Osteoblast (primary cell): Measurements from ENCODE around the gene WSCD1. TPM values are rescaled to one million over a fixed set of nuclear protein-coding genes. Genes with fewer than 3 reads are reported as not detected.

Experiments used
- DNase-seq: peaks from one replicate; pipeline ENCODE4 v3.0.0; 2011; ENCODE audit warnings: low spot score, mixed read lengths; ENCODE audit not compliant: insufficient read length; ENCODE audit errors: missing footprints
- H2AFZ ChIP-seq: 2 replicates; pipeline ENCODE4 v1.6.0; 2011; ENCODE audit warnings: mild to moderate bottlenecking, low read length
- H3K27ac ChIP-seq: 2 replicates; pipeline ENCODE4 v1.5.1; 2011; ENCODE audit warnings: mild to moderate bottlenecking, low read depth, low read length, moderate library complexity
- H3K27me3 ChIP-seq: 2 replicates; pipeline ENCODE4 v1.6.0; 2012; ENCODE audit warnings: mild to moderate bottlenecking, control low read depth, inconsistent platforms, low read length, moderate library complexity; ENCODE audit not compliant: insufficient read depth
- H3K36me3 ChIP-seq: 2 replicates; pipeline ENCODE4 v1.5.1; 2011; ENCODE audit warnings: mild to moderate bottlenecking, low read length, control low read depth, moderate library complexity; ENCODE audit not compliant: insufficient read depth
- H3K4me1 ChIP-seq: 2 replicates; pipeline ENCODE4 v1.5.1; 2011; ENCODE audit warnings: mild to moderate bottlenecking, low read length, control low read depth, moderate library complexity; ENCODE audit not compliant: insufficient read depth
- H3K4me2 ChIP-seq: 2 replicates; pipeline ENCODE4 v1.6.0; 2011; ENCODE audit warnings: mild to moderate bottlenecking, low read length; ENCODE audit not compliant: insufficient read depth
- H3K4me3 ChIP-seq: fragments of 200-600 bp; sonication (generic); 3 replicates; pipeline ENCODE4 v1.5.1; 2012; ENCODE audit warnings: mild to moderate bottlenecking, low read length, inconsistent platforms; ENCODE audit not compliant: insufficient read depth
- H3K79me2 ChIP-seq: 2 replicates; pipeline ENCODE4 v1.6.0; 2012; ENCODE audit warnings: mild to moderate bottlenecking, low read length, control low read depth, inconsistent platforms; ENCODE audit not compliant: insufficient read depth
- H3K9me3 ChIP-seq: 2 replicates; pipeline ENCODE4 v1.5.1; 2011; ENCODE audit warnings: low read depth, low read length, control low read depth
- H4K20me1 ChIP-seq: 2 replicates; pipeline ENCODE4 v1.6.0; 2012; ENCODE audit warnings: mild to moderate bottlenecking, low read length, control low read depth; ENCODE audit not compliant: insufficient read depth
- total RNA-seq: library from RNA; depleted of rRNA; stranded (reverse); fragments of >200 nt; gene quantifications from 2 replicates; pipeline ENCODE4 v1.2.3, GENCODE V29; 2012
- TF ChIP-seq, protein P1 (sequence below): IDR thresholded peaks from 2 replicates; pipeline ENCODE4 v1.5.1; 2011; ENCODE audit warnings: mild to moderate bottlenecking, low read depth, low read length, moderate library complexity; ENCODE audit errors: extremely low read depth

Gene WSCD1
- total RNA-seq, 1 donor, result not detected

DNA sequence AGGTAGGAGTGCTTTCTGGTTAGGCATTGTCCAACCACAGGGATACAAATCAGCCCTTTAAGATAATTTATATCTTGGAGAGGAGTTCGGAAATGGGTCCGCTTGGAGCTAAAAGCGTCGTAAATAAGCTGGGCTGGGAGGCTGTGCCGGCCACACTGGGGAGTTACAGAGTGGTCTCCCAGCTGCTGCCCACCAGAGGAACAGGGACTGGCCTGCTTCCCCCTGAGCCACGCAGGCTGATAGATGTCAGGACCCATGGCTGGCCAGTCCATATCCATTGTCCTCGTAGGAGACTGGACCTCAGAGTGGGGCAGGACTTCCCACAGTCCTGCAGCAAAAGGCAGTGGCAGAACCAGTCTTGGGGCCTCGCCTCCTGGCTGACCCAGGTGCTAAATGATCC lies 12.6 kb upstream of the WSCD1 start:
- Histone ChIP-seq H4K20me1 (no peaks in the 10 kb centered on the region), H2AFZ (no peak overlapping the region), H3K27ac (no peak overlapping the region), H3K79me2 (no peaks in the 10 kb centered on the region), H3K4me1 (no peaks in the 10 kb centered on the region), H3K4me2 (no peak overlapping the region), H3K9me3 (no peaks in the 10 kb centered on the region), H3K36me3 (no peaks in the 10 kb centered on the region), H3K27me3 (peaks cover 15% of the 10 kb centered on the region), H3K4me3 (no peak overlapping the region)
- DNase-seq, result no peak
- TF ChIP-seq, protein P1, sequence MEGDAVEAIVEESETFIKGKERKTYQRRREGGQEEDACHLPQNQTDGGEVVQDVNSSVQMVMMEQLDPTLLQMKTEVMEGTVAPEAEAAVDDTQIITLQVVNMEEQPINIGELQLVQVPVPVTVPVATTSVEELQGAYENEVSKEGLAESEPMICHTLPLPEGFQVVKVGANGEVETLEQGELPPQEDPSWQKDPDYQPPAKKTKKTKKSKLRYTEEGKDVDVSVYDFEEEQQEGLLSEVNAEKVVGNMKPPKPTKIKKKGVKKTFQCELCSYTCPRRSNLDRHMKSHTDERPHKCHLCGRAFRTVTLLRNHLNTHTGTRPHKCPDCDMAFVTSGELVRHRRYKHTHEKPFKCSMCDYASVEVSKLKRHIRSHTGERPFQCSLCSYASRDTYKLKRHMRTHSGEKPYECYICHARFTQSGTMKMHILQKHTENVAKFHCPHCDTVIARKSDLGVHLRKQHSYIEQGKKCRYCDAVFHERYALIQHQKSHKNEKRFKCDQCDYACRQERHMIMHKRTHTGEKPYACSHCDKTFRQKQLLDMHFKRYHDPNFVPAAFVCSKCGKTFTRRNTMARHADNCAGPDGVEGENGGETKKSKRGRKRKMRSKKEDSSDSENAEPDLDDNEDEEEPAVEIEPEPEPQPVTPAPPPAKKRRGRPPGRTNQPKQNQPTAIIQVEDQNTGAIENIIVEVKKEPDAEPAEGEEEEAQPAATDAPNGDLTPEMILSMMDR, result no peak

DNA sequence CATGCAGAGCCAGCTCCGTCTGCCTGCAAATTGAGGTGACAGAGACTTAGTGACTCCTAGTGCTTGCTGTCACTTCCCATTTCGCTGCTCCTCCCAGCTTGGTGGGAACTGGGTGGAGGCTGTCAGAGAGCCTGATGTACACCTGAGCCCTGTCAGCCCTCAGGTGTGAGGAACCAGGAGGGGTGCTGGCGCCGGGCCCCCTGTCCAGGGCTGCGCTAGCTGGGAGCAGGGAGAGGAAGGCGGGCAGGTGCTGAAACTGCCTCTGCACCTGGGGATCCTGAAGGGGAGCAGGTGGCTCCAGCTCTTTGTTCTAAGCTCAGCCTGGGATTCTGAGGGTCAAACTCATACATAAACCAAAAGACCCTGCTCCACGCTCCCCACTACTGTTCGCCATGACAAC lies 10.8 kb upstream of the WSCD1 start:
- TF ChIP-seq, protein P1, result no peak
- Histone ChIP-seq H3K9me3 (no peaks in the 10 kb centered on the region), H3K4me1 (no peaks in the 10 kb centered on the region), H3K36me3 (no peaks in the 10 kb centered on the region), H3K27ac (no peak overlapping the region), H3K79me2 (no peaks in the 10 kb centered on the region), H2AFZ (no peak overlapping the region), H3K4me3 (no peak overlapping the region), H3K4me2 (no peak overlapping the region), H3K27me3 (peaks cover 15% of the 10 kb centered on the region), H4K20me1 (no peaks in the 10 kb centered on the region)
- peak; percentile 18 for DNase-seq

DNA sequence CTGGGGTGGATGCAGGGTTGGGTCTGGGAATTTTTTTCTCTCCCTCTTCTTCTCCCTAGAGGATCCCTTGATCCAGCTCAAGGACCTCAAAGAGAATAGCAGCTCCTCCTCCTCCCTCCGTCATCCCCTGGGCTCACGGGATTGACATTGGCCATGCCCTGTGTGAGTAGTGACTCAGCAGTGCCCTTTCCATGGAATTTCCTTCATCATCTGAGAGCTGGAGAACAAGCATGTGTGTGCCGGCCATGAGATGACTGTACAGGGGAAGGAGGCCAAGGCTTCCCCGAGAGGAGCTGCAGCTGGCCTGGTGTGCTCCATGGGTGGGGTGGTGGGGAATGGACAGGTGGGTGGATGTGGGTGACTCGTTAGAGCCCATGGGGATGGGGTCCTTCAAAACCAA lies 8.9 kb upstream of the WSCD1 start:
- Histone ChIP-seq H3K27ac (no peak overlapping the region), H3K4me3 (no peak overlapping the region), H3K4me1 (no peaks in the 10 kb centered on the region), H3K79me2 (no peaks in the 10 kb centered on the region), H3K4me2 (no peak overlapping the region), H3K36me3 (no peaks in the 10 kb centered on the region), H2AFZ (no peak overlapping the region), H3K9me3 (no peaks in the 10 kb centered on the region), H3K27me3 (peaks cover 19% of the 10 kb centered on the region), H4K20me1 (no peaks in the 10 kb centered on the region)
- peak; percentile 84 for DNase-seq
- TF ChIP-seq, protein P1, result no peak

DNA sequence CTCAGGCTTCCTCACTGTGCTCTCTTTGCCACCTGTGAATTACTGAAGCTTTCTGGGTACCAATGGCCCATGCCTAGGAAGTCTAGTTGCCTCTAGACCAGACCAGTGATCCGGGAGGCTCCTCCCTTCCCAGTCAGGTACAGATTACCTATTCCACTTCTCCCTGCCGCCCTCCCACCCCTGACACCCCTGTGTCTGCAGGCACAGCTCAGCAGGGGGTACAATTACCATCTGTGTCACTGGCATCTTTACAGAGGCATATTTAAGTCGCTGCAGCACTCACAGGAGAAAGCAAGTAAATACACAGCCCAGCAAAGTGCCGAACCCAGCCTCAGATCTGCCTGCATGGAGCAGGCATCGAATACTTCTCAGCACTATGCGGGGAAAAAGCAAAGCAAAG lies 5.3 kb upstream of the WSCD1 start:
- no peak overlapping the region for H2AFZ ChIP-seq
- TF ChIP-seq, protein P1, result no peak

More for the DNA sequence above, 5.3 kb upstream of the WSCD1 start:
- Histone ChIP-seq H3K27me3 (peaks cover 28% of the 10 kb centered on the region), H3K9me3 (no peaks in the 10 kb centered on the region), H3K4me1 (no peaks in the 10 kb centered on the region), H3K4me2 (no peak overlapping the region), H3K4me3 (no peak overlapping the region), H4K20me1 (no peaks in the 10 kb centered on the region), H3K27ac (no peak overlapping the region), H3K36me3 (no peaks in the 10 kb centered on the region), H3K79me2 (no peaks in the 10 kb centered on the region)
- peak; percentile 26 for DNase-seq
